HG03354 (cell line): Measurements from ENCODE around the gene PLSCR4.

Experiments used
- ATAC-seq: cut with Tn5 transposase; IDR thresholded peaks from one replicate; pipeline ENCODE4 v1.9.1; 2021; ENCODE audit warnings: mild to moderate bottlenecking; ENCODE audit not compliant: unreplicated experiment, poor library complexity, severe bottlenecking

The PLSCR4 gene

GRCh38 chr3:146164506-146164905 is 86.4 kb downstream of the PLSCR4 start:
- no peak for ATAC-seq

GRCh38 chr3:146164071-146164470 is 86.8 kb downstream of the PLSCR4 start:
- no peak for ATAC-seq

DNA sequence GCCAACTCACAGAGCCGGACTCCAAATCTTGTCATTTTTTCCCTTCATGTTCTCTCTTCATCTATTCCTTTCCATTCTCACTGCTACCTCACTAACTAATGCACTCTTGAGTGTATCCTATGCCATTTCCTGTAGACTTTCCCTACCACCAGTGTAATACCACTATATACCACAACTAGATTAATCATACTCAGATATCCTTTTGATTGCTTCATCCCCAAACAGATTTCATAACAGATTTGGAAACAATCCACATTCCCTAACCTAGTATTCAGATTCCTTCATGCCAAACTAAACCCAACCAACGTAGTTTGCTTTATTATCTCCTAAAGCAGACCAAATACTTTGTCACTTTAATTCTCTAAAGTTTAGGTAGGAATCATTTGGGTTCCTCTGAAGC is 87.3 kb downstream of the PLSCR4 start:
- no peak for ATAC-seq

DNA sequence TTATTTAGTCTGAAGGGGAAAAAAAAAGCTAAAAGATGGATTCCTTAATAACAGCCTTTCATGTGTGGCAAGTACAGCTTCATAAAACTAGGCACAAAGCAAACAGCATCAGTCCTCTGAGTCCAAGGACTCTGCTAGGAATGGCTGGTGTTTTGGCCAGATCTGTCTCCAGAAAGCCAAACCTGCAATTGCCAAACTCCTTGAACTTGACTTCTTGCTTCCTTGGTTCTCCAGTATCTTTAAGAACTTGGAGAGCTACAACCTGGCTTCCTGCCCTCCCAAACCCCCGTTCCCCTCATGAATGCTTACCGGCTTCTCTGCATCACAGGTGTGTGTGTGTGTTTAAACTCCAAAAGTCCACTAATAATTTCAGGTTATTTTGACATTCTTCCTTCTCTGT is 88.3 kb downstream of the PLSCR4 start:
- no peak for ATAC-seq

- no peak for ATAC-seq
These were observed 89.3 kb downstream of the PLSCR4 start for GRCh38 chr3:146161663-146162002.

DNA sequence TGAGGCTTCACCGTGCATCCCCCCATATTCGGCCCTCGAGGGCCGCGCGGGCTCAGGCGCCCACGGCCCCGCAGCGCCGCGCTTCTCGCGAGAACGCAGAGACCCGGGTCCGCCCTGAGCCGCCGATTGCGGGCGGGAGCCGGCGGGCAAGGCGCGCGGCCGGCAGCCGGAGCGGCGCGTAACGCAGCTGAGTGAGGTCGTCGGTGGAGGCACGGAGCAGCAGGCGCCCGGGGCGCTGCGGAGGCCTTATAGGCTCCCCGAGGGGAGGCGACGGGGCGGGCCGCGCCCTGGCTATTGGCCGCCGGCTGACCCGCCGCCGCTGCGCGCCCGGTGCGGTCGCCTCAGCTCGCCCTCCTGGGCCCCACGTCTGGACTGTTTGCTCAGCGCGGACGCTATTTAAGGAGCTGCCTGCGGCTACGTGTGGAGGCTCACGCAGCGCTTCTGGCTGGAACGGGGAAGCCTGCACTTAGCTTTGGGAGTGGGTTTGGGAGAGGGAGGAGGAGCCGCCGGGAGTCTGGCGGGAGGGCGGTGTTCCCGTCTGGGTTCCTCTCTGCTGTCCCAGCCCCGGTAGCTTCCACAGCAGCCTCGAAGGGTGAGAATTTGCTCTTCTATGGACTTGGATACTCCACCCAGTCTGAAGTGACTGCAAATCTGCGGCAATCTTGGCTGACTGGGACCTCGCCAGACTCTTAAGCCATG is 89.8 kb downstream of the PLSCR4 start, which contains the start of gene PLOD2:
TSS of gene PLOD2 (minus strand) at position 221 of the 699 bp plus-strand sequence. CDS start at position 26, 195 bp downstream.
- ATAC-seq: peak; percentile 71

- ATAC-seq: peak; percentile 18
These were observed 90.5 kb downstream of the PLSCR4 start for GRCh38 chr3:146160321-146160963.

GRCh38 chr3:146159616-146160320 is 91.1 kb downstream of the PLSCR4 start:
- ATAC-seq: no peak

- ATAC-seq: no peak
These were observed 91.9 kb downstream of the PLSCR4 start for GRCh38 chr3:146159037-146159436.

- ATAC-seq: no peak
These were observed 93.4 kb downstream of the PLSCR4 start for GRCh38 chr3:146157325-146158060.

GRCh38 chr3:146156666-146157314 is 94.1 kb downstream of the PLSCR4 start:
- ATAC-seq: no peak

- ATAC-seq: no peak
These were observed 94.8 kb downstream of the PLSCR4 start for GRCh38 chr3:146156095-146156494.

- no peak for ATAC-seq
These were observed 95.9 kb downstream of the PLSCR4 start for GRCh38 chr3:146154995-146155394.

- ATAC-seq: no peak
These were observed 96.6 kb downstream of the PLSCR4 start for GRCh38 chr3:146154316-146154715.

GRCh38 chr3:146153429-146153828 is 97.5 kb downstream of the PLSCR4 start:
- ATAC-seq: no peak

DNA sequence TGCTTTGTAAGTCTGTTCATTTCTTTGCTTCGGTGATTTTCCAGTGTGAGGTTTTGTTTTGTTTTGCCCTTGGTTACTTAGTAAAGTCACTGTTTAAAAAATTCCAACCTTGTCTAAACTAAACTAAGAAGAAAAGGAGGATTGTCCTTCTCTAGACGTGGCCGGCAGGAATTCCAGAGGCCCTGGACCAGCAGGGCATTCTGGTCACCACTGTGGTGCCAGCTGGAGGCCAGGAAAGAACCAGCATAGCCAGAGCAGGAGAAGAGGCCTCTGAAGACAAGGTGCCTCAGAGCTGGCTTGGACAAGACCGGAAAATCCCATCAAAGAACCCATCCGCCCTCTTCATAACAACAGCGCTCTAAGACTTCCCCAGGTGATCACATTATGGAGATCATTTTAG is 98.1 kb downstream of the PLSCR4 start:
- ATAC-seq: no peak

- no peak for ATAC-seq
These were observed 102.4 kb downstream of the PLSCR4 start for GRCh38 chr3:146148468-146148931.

DNA sequence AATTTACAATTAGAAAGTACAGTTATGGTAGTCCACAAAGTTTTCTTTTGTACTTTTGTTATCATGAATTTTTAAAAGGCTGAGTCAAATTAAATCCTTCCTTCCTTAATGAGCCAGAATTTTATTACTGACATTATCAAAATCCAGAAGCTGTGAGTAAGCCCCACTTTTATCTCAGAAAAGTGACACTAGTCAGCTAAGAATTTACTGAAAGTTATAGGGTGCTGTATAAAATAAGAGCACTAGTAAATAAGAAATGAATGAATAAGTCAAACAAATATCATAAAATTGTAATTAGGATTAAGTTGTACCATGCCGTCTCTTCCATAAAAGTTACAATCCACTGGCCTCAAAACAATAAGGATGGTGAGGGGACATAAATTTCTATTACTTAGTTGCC is 105.3 kb downstream of the PLSCR4 start:
- no peak for ATAC-seq

DNA sequence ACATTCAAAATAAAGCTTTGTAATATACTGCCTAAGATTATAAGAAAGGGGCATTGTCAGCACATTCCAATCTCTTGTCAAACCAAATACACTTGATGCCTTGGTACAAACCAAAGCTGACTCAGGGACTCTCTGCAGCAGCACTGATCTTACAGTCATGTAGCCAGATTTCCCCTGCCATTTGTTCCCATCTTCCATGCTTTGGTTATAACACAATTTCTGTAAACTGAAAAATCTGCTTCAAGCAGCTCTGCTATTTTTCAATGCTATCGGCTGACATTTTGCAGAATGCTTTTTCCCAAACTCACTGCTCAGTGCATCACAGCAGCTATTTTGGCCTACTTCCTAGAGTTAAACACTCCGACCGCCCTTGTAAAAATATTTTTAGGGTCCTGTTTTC is 108.1 kb downstream of the PLSCR4 start:
- no peak for ATAC-seq
